AG10803 (cell line): ENCODE data around the gene INPP4A.

Source experiments
- DNase-seq: peaks from one replicate; pipeline ENCODE4 v3.0.0; 2010; ENCODE audit warnings: low read depth
- H3K4me3 ChIP-seq: 2 replicates; pipeline ENCODE4 v1.5.1; 2011; ENCODE audit warnings: mild to moderate bottlenecking, low read length, control low read depth
- TF ChIP-seq, protein P1 (sequence below): conservative IDR thresholded peaks from 2 replicates; pipeline ENCODE4 v1.5.1; 2011; ENCODE audit warnings: mild to moderate bottlenecking, low read length, control low read depth, inconsistent platforms

The INPP4A gene

GRCh38 chr2:98580656-98581284 is 136.1 kb downstream of the INPP4A start:
- TF ChIP-seq, protein P1, sequence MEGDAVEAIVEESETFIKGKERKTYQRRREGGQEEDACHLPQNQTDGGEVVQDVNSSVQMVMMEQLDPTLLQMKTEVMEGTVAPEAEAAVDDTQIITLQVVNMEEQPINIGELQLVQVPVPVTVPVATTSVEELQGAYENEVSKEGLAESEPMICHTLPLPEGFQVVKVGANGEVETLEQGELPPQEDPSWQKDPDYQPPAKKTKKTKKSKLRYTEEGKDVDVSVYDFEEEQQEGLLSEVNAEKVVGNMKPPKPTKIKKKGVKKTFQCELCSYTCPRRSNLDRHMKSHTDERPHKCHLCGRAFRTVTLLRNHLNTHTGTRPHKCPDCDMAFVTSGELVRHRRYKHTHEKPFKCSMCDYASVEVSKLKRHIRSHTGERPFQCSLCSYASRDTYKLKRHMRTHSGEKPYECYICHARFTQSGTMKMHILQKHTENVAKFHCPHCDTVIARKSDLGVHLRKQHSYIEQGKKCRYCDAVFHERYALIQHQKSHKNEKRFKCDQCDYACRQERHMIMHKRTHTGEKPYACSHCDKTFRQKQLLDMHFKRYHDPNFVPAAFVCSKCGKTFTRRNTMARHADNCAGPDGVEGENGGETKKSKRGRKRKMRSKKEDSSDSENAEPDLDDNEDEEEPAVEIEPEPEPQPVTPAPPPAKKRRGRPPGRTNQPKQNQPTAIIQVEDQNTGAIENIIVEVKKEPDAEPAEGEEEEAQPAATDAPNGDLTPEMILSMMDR = no peak
- no peak for DNase-seq
- no peak overlapping the region for H3K4me3 ChIP-seq

- no peak overlapping the region for H3K4me3 ChIP-seq
- no peak for DNase-seq
- TF ChIP-seq, protein P1 = no peak
Observed at GRCh38 chr2:98582523-98582922, 137.9 kb downstream of the INPP4A start.

DNA sequence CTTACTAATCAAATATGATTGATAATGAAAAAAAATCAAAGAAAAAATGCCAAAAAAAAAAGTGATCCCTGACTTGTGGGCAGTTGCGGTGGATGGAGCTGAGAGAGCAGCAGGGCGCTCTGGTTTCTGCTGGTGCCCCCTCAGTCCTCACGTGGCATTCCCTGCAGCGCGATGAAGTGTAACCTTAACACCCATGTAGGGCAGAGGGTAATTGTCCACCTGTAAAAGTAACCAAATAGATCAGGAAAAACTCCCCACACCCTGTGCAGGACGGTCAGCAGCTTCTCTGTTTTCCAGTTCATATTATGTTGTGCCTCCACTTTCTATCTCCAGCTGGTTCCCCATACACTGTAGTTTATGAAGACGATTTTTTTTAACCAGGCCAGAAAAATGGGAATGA is 138.6 kb downstream of the INPP4A start:
- TF ChIP-seq, protein P1 = no peak
- H3K4me3 ChIP-seq = no peak overlapping the region
- no peak for DNase-seq

DNA sequence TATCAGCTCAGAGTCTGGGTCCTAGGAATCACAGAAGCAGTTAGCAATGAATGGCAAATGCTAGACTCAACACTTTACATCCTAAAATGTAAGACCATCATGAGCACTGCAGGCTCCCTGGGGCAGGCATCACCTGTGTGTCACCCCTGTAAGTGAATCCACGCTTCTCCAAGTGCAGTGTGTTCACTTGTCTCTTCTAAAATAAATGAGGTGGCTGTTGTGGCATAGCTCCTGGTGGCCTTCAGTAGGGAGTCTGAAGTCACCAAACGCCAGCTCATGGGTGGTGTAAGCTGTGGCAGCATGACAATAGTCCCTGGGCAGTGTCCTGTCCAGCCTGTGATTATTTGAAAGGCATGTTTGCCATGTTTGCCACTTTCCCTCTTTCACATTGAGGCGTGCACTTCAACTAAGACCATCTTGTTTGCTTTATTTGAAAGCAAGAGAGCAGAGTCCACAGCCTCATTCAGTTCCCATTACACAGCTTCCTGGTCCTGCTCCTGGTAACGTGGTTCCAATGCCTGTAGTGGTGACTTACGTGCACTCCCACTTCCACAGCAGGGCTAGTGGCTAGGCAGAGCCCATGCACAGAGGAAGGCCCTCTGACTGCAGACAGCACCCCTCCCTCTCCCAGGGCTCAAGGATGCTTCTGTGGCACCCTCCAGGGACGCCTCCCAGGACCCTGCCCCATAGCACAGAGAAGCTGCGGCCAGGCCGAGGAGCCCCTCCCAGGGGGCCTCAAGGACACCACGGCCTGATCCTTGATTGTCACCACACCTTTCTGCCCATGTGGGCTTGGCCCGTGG is 139.4 kb downstream of the INPP4A start:
- H3K4me3 ChIP-seq = no peak overlapping the region
- TF ChIP-seq, protein P1 = no peak
- DNase-seq = no peak

DNA sequence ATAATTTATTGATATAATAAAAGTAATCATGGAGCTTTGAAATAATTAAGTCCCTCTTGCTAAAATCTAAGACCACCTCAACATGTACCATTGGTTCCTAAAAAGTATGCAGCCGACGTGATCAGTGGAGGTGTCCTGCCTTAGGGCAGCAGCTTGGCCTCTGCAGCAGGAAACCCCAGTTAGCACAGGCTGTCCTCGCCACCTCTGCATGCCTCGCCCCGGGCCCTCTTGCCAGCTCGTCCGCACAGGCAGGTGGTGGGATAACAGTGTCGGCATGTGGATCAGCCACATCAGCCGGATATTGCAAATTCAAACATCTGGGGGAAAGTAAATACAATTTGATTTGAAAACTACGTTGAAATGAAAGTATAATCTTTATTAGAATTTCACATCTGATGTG is 140.7 kb downstream of the INPP4A start:
- TF ChIP-seq, protein P1 = no peak
- H3K4me3 ChIP-seq = no peak overlapping the region
- DNase-seq = no peak

DNA sequence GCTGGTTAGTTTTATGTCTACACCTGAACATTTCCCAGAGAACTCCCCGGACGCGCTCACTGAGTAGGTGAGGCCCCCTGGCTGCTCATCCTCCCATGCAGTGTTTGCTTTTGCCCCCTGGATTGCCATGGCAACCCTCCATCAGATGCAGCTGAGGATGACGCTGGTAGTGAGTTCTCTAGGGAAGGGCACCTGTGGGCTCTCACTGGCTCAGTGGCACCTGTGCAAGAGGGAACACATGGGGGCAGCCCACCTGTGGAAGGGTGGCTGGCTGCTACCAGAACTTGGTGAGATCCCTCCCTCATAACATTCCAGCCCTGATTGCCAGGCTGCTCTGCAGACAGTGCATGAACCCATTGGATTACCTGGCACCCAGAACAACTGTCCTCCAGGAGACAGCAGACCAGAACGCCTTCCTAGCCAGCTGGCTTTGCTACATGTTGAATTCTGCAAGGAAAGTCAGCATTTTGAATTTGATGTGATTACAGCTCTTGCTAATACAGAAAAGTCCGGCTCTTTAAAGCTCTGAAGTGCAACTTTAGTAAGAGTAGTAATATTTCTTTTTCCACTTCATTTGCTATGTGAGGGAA is 142.0 kb downstream of the INPP4A start:
- no peak for DNase-seq
- H3K4me3 ChIP-seq = no peak overlapping the region
- TF ChIP-seq, protein P1 = no peak
